ENCODE data around the gene ERGIC3. TPM values are rescaled to one million over a fixed set of nuclear protein-coding genes. Genes with fewer than 3 reads are reported as not detected.

Gene ERGIC3
- total RNA-seq, 1 donor from 2014 or later: 460 TPM

DNA sequence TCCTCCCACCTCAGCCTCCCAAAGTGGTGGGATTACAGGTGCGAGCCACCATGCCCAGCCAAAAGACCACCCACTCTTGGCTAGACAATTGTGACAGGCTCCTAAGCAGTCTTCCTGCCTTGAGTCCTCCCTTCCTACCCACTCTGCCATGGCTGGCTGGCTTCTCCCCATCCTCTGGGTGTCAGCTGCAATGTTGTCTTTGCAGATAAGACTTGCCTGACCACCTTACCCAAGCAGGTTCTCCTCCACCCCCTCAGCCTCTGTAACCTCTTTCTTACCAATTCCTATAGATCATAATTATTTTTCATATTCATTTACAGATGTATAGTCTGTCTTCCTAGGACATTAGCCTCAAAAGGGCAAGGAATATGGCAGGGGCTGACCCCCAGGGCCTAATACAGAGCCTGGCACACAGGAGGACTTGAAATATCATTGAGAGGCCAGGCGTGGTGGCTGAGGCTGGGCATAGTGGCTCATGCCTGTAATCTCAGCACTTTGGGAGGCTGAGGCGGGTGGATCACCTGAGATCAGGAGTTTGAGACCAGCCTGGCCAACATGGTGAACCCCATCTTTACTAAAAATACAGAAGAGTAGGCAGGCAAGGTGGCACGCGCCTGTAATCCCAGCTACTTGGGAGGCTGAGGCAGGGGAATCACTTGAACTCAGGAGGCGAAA, 45.0 kb downstream of the ERGIC3 start:
- FAIRE-seq (no peak), DNase-seq (ENCODE audit: low read depth) (no peak)
- TF ChIP-seq, protein P1, sequence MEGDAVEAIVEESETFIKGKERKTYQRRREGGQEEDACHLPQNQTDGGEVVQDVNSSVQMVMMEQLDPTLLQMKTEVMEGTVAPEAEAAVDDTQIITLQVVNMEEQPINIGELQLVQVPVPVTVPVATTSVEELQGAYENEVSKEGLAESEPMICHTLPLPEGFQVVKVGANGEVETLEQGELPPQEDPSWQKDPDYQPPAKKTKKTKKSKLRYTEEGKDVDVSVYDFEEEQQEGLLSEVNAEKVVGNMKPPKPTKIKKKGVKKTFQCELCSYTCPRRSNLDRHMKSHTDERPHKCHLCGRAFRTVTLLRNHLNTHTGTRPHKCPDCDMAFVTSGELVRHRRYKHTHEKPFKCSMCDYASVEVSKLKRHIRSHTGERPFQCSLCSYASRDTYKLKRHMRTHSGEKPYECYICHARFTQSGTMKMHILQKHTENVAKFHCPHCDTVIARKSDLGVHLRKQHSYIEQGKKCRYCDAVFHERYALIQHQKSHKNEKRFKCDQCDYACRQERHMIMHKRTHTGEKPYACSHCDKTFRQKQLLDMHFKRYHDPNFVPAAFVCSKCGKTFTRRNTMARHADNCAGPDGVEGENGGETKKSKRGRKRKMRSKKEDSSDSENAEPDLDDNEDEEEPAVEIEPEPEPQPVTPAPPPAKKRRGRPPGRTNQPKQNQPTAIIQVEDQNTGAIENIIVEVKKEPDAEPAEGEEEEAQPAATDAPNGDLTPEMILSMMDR (IDR thresholded peaks at IDR 0.05; ENCODE audit: insufficient read depth, low read length, severe bottlenecking): no peak
- Histone ChIP-seq H3K4me3 (ENCODE audit: low read depth, low read length) (no peak overlapping the region), H3K27me3 (ENCODE audit: control insufficient read depth, insufficient read depth, low read length) (no peaks in the 10 kb centered on the region), H3K36me3 (ENCODE audit: control insufficient read depth, insufficient read depth, low read length) (no peaks in the 10 kb centered on the region)

DNA sequence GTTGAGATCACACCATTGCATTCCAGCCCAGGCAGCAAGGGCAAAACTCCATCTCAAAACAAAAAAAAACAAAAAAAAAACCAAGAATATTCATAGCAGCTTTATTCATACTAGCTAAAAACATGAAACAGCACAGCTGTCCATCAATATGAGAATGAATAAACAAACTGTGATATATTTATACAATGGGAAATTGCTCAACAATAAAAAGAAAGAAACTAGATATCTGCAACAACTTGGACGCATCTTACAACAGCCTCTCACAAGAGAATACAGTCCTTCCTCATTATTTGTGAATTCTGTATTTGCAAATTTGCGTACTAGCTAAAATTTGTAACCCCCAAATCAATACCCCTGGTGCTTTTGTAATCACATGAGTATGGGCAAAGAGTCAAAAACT, 45.6 kb downstream of the ERGIC3 start:
- Histone ChIP-seq H3K4me3 (ENCODE audit: low read depth, low read length) (no peak overlapping the region), H3K27me3 (ENCODE audit: control insufficient read depth, insufficient read depth, low read length) (no peaks in the 10 kb centered on the region), H3K36me3 (ENCODE audit: control insufficient read depth, insufficient read depth, low read length) (no peaks in the 10 kb centered on the region)
- DNase-seq (ENCODE audit: low read depth): no peak
- no peak for FAIRE-seq
- TF ChIP-seq, protein P1 (IDR thresholded peaks at IDR 0.05; ENCODE audit: insufficient read depth, low read length, severe bottlenecking): no peak

DNA sequence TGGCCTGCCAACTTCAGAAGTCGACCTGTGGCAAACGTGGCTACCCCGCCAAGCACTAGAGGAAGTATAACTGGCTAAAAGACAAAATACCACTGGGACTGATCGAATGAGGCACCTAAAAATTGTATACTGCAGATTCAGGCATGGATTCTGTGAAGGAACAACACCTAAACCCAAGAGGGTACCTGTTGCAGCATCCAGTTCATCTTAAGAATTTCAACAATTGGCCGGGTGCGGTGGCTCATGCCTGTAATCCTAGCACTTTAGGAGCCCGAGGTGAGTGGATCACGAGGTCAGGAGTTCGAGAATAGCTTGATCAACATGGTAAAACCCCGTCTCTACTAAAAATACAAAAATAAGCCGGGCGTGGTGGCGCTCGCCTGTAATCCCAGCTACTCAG, 46.5 kb downstream of the ERGIC3 start:
- Histone ChIP-seq H3K4me3 (ENCODE audit: low read depth, low read length) (no peak overlapping the region), H3K27me3 (ENCODE audit: control insufficient read depth, insufficient read depth, low read length) (no peaks in the 10 kb centered on the region), H3K36me3 (ENCODE audit: control insufficient read depth, insufficient read depth, low read length) (no peaks in the 10 kb centered on the region)
- no peak for FAIRE-seq
- TF ChIP-seq, protein P1 (IDR thresholded peaks at IDR 0.05; ENCODE audit: insufficient read depth, low read length, severe bottlenecking): no peak
- no peak for DNase-seq (ENCODE audit: low read depth)

DNA sequence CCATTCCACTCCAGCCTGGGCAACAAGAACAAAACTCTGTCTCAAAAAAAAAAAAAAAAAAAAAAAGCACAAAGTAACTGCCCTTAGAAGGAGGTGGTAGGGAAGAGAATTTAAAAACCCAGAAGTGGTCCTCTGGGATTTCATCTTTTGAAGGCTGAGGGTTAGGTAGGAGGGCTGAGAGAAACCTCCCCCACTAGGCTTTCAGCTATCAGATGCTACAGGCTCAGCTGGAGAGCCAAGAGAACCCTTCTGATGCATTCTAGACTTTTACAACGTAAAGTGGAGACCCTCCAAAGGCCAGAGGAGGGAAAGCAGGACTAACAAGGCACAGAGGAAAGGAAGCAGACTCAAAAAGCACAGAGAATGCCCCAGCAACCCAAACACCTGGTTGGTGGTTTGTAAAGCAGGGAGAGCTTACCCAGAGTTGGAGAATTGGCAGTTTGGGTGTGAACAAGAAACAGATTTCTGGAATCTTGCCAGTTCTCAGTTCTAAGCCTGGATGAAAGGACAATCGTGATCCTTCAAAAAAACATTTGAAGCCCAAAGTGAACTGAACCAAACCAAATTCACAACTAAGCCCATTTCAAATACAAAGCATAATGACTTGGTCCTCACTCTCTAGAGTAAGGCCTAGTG, 50.6 kb downstream of the ERGIC3 start:
- H3K27me3 ChIP-seq (ENCODE audit: control insufficient read depth, insufficient read depth, low read length): peaks cover 2% of the 10 kb centered on the region
- H3K36me3 ChIP-seq (ENCODE audit: control insufficient read depth, insufficient read depth, low read length): no peaks in the 10 kb centered on the region
- FAIRE-seq: no peak
- no peak overlapping the region for H3K4me3 ChIP-seq (ENCODE audit: low read depth, low read length)
- TF ChIP-seq, protein P1 (IDR thresholded peaks at IDR 0.05; ENCODE audit: insufficient read depth, low read length, severe bottlenecking): no peak
- DNase-seq (ENCODE audit: low read depth): no peak

DNA sequence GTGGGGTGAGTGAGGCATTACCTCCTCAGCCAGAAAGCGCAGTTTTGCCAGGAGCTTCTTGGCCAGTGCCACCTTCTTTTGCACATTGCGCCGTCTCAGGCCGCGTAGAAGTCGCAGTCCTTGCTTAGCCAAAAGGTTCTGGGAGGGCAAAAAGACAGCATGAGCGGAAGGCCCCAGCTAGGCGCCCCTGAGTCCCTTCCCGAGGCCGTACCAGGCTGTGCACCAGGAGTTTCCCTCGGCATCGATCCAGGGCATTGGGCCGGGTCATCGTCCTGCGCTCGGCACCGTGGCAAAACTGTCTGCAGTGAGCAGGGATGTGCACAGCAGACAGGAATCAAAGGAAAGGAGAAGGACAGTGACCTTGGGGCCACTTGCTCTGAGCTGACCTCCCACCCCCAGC, 53.6 kb downstream of the ERGIC3 start:
- H3K36me3 ChIP-seq (ENCODE audit: control insufficient read depth, insufficient read depth, low read length): no peaks in the 10 kb centered on the region
- H3K27me3 ChIP-seq (ENCODE audit: control insufficient read depth, insufficient read depth, low read length): peaks cover 14% of the 10 kb centered on the region
- H3K4me3 ChIP-seq (ENCODE audit: low read depth, low read length): no peak overlapping the region
- TF ChIP-seq, protein P1 (IDR thresholded peaks at IDR 0.05; ENCODE audit: insufficient read depth, low read length, severe bottlenecking): no peak
- FAIRE-seq (no peak), DNase-seq (ENCODE audit: low read depth) (no peak)
